Kidney (tissue), 14 donors: ENCODE data around the gene SPATA19. TPM values are rescaled to one million over a fixed set of nuclear protein-coding genes. Genes with fewer than 3 reads are reported as not detected.
A peak's percentile ranks its signal among the peaks of the same experiment; 100 is the strongest.

Experiments
- DNase-seq, 5 donors: peaks; one replicate each; pipeline ENCODE4 v3.0.0-alpha.2; 2013 to 2020
- FAIRE-seq: peaks from 2 replicates; lab custom pipeline; 2012; peaks lifted over from hg19 to GRCh38; lab: Jason Lieb, UNC
- H3K27ac ChIP-seq, 2 donors: one replicate each; pipeline ENCODE4 v1.7.0; 2013; ENCODE audit warnings: low read depth in 2 of 2, low read length in 2 of 2, inconsistent platforms in 1 of 2
- H3K27me3 ChIP-seq: one replicate; pipeline ENCODE4 v1.7.1; 2013; ENCODE audit warnings: low read length, inconsistent platforms; ENCODE audit not compliant: control insufficient read depth, insufficient read depth
- H3K36me3 ChIP-seq, 3 donors: one replicate each; pipeline versions ENCODE4 v1.7.0 to v1.7.1; 2013; ENCODE audit warnings: low read length in 3 of 3, control low read depth in 1 of 3, inconsistent platforms in 1 of 3; ENCODE audit not compliant: insufficient read depth in 3 of 3, control insufficient read depth in 2 of 3
- H3K4me1 ChIP-seq, 3 donors: one replicate each; pipeline versions ENCODE4 v1.7.0 to v1.7.1; 2013; ENCODE audit warnings: low read length in 3 of 3, inconsistent platforms in 1 of 3, low read depth in 1 of 3; ENCODE audit not compliant: control insufficient read depth in 2 of 3, insufficient read depth in 2 of 3
- H3K4me3 ChIP-seq, 3 donors: one replicate each; pipeline versions ENCODE4 v1.7.0 to v1.8.1; 2013; ENCODE audit warnings: low read length in 3 of 3, control low read depth in 1 of 3, inconsistent platforms in 1 of 3
- H3K9ac ChIP-seq, 3 donors: one replicate each; pipeline versions ENCODE4 v1.7.0 to v1.7.1; 2013; ENCODE audit warnings: low read length in 3 of 3, control low read depth in 1 of 3, inconsistent platforms in 1 of 3
- H3K9me3 ChIP-seq, 3 donors: one replicate each; pipeline versions ENCODE4 v1.7.0 to v1.7.1; 2013; ENCODE audit warnings: low read length in 3 of 3, control low read depth in 1 of 3, inconsistent platforms in 1 of 3; ENCODE audit not compliant: control insufficient read depth in 2 of 3, insufficient read depth in 1 of 3
- intact Hi-C: fragments of 100-400 bp; cut with DNase I; formaldehyde crosslinking; loops from one replicate; pipeline ENCODE4 v1.11.1; 2022
- polyA plus RNA-seq: library from polyadenylated mRNA; stranded (reverse); fragments of 350-450 nt; fragmentation: Illumina TruSeq; extraction: RNeasy Lipid Tissue Mini Kit (QIAGEN cat#74804); gene quantifications from one replicate; pipeline ENCODE4 v1.2.3, GENCODE V29; 2014; ENCODE audit warnings: low read depth, low replicate concordance; ENCODE audit not compliant: insufficient read depth
- total RNA-seq: library from RNA; stranded (reverse); fragmentation: NEBNext Ultra II Directional; extraction: Animal tissue kit (Norgen Biotek cat#: 25700); gene quantifications from one replicate; pipeline ENCODE4 v1.2.1, GENCODE V29; 2021
- TF ChIP-seq, protein P1 (sequence below): IDR thresholded peaks from 3 replicates; pipeline ENCODE4 v1.5.1; 2012; ENCODE audit warnings: mild to moderate bottlenecking, moderate library complexity, borderline replicate concordance; ENCODE audit not compliant: insufficient read depth; ENCODE audit errors: extremely low read depth
- donor health status: control.
- donor health status: control.
- donor health status: control.
- donor health status: control.
- donor health status: control.
- donor health status: DM: yes; HTN: yes; CAD: no.
- donor health status: Normal renal cell carcinoma (clear cell type).

SPATA19 gene
- total and polyA plus RNA-seq, 2 donors from 2014 or later: not detected

DNA sequence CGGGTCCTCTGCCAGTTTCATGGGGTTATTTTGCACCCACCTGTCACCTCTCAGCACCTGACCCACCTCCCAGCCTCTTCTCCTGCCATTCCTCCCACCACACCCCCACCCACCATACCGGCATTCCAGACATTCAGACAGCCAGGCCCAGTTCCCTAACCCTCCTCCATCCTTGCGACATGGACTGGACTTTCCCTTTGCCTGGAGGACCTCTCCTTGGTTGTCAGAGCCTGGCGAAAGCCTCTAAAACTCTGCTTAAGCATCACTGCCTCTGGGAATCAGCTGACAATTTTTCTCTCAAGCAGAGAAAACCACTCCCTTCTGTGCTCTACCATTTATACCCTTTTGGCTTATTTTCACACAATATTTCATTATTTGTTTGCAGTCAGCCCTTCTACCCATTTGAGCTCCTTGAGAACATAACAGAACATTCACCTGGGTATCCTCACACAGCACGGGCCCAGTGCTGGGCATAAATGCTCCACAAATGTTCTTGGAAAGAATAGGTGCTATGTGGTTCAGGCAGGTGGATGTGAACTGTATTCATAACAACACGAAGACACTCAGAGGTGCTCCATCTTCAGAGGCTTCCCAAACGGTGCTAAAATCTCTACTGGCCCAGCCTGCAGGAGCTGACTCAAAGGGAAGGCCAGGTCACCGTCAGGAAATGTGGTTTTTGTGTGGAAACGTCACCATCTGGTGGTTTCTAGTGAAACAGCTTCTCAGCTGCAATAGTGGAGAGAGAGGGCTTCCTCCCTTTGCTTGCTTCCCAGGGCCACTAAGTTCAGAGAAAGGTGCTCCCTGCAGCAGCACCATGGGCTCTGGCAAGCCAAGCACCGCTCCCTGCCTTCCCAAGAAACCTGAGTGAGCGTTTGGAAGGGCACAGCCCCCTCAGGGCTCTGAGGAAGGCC, 10.4 kb downstream of the SPATA19 start:
- Histone ChIP-seq H3K27ac (no peak overlapping the region), H3K9me3 (peaks cover 0 to 7% (median 0%) of the 10 kb centered on the region in 3 donors), H3K4me1 (no peaks in the 10 kb centered on the region), H3K27me3 (no peaks in the 10 kb centered on the region), H3K4me3 (no peak overlapping the region), H3K9ac (no peak overlapping the region), H3K36me3 (no peaks in the 10 kb centered on the region)
- FAIRE-seq: no peak
- DNase-seq: peak in 4 of 5 donors; percentile 66 to 88 (median 79)
- intact Hi-C loops: no loop called here
- TF ChIP-seq, protein P1, sequence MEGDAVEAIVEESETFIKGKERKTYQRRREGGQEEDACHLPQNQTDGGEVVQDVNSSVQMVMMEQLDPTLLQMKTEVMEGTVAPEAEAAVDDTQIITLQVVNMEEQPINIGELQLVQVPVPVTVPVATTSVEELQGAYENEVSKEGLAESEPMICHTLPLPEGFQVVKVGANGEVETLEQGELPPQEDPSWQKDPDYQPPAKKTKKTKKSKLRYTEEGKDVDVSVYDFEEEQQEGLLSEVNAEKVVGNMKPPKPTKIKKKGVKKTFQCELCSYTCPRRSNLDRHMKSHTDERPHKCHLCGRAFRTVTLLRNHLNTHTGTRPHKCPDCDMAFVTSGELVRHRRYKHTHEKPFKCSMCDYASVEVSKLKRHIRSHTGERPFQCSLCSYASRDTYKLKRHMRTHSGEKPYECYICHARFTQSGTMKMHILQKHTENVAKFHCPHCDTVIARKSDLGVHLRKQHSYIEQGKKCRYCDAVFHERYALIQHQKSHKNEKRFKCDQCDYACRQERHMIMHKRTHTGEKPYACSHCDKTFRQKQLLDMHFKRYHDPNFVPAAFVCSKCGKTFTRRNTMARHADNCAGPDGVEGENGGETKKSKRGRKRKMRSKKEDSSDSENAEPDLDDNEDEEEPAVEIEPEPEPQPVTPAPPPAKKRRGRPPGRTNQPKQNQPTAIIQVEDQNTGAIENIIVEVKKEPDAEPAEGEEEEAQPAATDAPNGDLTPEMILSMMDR: peak; percentile 44

DNA sequence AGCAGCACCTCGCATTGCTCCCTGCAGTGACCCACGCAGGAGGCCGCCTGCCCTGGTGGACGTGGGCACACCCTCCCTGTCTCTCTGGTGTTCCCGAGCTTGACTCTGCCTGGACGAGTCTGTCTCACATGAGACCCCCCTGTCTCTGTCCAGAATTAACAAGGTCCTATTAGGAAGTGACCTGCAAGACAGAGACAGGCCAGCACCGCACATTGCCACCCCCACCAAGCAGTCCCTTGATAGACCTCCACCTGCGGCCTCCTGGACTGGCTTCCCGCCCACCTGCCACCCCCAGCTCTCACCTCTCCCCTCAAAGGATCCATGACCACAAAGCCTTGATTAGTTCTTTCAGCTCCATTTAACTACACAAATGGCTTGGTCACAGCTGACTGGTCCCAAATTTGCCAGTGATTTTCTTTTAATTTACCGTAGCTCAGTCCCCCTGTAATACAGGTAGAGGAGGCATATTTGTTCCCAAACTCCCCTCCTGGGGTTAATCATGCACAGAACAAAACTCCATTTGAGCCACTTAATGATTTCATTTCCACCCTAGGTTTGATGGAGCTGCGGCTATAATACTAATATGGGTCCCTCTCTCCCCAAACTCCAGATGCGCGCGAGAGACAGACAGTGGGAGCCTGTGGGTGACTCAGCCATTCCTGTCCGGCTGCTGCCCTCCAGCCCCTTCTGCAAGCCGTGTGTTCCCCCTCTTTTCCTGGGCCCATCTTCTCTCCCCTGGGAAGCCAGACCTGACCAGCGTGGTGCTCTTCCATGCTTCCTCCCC, 11.2 kb downstream of the SPATA19 start:
- DNase-seq (peak in 4 of 5 donors; percentile 34 to 56 (median 51)), FAIRE-seq (no peak)
- TF ChIP-seq, protein P1: no peak
- Histone ChIP-seq H3K36me3 (no peaks in the 10 kb centered on the region), H3K9ac (no peak overlapping the region), H3K27ac (no peak overlapping the region), H3K4me3 (no peak overlapping the region), H3K9me3 (peaks cover 0 to 7% (median 0%) of the 10 kb centered on the region in 3 donors), H3K27me3 (no peaks in the 10 kb centered on the region), H3K4me1 (no peaks in the 10 kb centered on the region)
- intact Hi-C loops: no loop called here

DNA sequence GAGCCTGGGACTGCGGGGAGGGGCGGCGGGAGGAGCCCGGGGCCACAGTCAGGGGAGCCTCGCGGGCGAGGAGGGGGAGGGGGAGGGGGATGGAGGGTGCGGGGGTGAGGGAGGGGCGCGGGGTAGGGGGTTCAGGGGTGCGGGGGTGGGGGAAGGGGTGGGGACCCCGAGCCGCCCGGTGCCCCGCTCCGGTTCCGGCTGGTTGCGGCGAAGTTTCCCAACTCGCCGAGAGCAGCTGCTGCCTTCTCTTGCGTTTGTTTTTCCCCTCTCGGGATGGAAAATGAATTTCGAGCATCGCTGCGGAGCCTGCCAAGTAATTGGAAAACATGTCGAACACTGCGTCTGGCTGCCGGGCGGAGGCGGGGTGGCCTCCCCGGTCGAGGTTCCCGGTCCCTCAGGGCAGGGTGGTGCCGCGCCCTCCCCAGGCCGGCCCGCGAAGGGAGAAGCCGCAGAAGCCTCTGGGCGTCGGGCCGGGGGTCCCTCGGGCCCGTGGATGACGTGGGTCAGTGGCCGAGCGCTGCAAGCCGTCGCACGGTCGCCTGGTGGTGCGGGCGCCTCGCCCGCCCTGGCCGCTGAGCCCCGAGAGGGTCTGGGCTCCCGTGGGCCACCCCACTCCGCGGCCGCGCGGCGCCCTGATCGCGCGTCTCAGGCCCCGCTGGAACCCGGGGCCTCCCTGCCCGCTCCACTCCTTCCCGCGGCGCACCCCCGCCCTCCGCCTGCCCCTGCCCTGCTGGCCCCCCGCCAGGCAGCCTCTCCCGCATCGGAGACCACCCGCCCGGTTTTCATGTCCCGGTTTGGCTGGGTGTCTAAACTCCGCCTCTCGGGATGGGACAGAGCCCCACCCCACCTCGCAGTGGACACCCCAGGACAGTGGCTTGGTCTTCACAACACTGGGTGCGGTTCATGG, 12.1 kb downstream of the SPATA19 start:
- no peaks in the 10 kb centered on the region for H3K36me3 ChIP-seq
- H3K9me3 ChIP-seq: peaks cover 0 to 7% (median 0%) of the 10 kb centered on the region in 3 donors
- intact Hi-C loops: no loop called here
- DNase-seq (peak in 1 of 5 donors; percentile 50), FAIRE-seq (no peak)
- H3K4me3 ChIP-seq: no peak overlapping the region
- TF ChIP-seq, protein P1: no peak
- no peak overlapping the region for H3K27ac ChIP-seq
- H3K9ac ChIP-seq: no peak overlapping the region
- H3K4me1 ChIP-seq: no peaks in the 10 kb centered on the region
- H3K27me3 ChIP-seq: no peaks in the 10 kb centered on the region
